Measurements from ENCODE around the gene BTNL8.

DNA sequence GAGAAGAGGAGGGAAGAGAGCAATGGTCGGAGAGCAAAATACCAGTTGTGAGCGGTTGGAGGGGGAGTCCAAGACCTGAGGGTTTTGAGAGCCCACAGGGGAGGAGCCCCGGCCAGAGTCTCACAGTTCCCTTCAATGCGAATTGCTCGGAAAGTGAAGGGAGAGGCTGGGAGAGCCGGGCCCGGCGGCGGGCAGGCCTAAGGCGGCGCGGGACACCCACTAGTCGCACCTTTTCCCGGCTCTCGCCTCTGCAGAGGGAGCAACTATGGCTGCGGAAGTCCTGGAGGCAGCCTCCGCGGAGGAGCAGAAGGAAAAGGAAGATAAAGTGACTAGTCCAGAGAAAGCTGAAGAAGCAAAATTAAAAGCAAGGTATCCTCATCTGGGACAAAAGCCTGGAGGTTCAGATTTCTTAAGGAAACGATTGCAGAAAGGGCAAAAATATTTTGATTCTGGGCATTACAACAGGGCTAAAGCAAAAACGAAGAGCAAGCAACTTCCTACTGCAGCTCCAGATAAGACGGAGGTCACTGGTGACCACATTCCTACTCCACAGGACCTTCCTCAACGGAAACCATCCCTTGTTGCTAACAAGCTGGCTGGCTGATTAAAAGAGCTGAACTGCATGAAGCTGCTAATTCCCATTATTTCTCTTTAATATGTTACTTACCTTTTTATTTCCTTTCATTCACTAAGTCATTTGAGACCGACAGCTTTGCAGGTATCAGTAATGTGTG is 83.2 kb downstream of the BTNL8 start:
- no peak for TF ChIP-seq POLR2A (IDR thresholded peaks at IDR 0.05; ENCODE audit: low read depth, low read length)
- TF ChIP-seq POLR2AphosphoS5 (IDR thresholded peaks at IDR 0.05; ENCODE audit: low read depth, low read length): no peak
- no peak for TF ChIP-seq TAF1 (IDR thresholded peaks at IDR 0.05; ENCODE audit: borderline replicate concordance, low read depth, low read length)

Measured in GM12892 (cell line).